GM10266 (cell line): ENCODE measurements around the gene LAMA5.

ENCODE experiments used
- DNase-seq: peaks from one replicate; pipeline ENCODE4 v3.0.0; 2012; ENCODE audit errors: extremely low spot score
- TF ChIP-seq, protein P1 (sequence below): IDR thresholded peaks from 2 replicates; pipeline ENCODE4 v1.5.1; 2012; ENCODE audit warnings: mild to moderate bottlenecking, low read depth; ENCODE audit not compliant: control insufficient read depth, insufficient read depth; ENCODE audit errors: missing control alignments

LAMA5 gene

DNA sequence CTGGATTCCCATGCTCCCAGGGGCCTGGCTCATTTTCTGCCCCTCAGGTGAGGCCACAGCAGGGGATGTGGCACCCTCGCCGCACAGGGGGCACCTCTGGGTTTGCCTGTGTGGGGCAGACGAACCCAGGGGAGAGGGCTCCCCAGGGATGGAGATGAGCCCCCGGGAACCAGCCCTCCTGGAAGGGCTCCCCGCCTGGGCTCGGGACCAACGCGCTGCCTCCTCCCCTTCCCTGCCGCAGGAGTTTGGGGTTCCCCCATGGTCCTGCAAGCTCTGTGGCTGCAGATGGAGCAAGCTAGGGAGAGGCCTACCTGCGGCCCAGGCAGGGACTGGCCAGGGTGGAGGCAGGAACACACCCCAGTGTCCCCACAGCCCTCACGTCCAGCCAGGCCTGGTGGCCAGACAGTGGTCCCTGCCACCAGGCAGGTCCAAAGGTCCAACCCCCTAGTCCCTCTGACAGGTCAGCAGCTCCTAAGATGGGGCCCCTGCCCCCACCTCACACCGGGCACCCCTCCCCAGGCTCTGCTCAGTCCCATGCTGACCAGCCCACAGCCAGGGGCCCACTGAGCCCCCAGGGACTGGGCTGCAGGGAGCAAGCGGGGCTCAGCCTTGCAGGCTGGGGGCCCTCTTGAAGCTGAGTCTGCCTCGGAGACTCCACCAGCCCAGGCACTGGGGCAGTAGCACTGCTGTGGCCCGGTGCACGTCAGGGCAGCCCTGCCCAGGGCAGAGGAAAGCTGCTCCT is 13.7 kb downstream of the LAMA5 start:
- TF ChIP-seq, protein P1, sequence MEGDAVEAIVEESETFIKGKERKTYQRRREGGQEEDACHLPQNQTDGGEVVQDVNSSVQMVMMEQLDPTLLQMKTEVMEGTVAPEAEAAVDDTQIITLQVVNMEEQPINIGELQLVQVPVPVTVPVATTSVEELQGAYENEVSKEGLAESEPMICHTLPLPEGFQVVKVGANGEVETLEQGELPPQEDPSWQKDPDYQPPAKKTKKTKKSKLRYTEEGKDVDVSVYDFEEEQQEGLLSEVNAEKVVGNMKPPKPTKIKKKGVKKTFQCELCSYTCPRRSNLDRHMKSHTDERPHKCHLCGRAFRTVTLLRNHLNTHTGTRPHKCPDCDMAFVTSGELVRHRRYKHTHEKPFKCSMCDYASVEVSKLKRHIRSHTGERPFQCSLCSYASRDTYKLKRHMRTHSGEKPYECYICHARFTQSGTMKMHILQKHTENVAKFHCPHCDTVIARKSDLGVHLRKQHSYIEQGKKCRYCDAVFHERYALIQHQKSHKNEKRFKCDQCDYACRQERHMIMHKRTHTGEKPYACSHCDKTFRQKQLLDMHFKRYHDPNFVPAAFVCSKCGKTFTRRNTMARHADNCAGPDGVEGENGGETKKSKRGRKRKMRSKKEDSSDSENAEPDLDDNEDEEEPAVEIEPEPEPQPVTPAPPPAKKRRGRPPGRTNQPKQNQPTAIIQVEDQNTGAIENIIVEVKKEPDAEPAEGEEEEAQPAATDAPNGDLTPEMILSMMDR = no peak

DNA sequence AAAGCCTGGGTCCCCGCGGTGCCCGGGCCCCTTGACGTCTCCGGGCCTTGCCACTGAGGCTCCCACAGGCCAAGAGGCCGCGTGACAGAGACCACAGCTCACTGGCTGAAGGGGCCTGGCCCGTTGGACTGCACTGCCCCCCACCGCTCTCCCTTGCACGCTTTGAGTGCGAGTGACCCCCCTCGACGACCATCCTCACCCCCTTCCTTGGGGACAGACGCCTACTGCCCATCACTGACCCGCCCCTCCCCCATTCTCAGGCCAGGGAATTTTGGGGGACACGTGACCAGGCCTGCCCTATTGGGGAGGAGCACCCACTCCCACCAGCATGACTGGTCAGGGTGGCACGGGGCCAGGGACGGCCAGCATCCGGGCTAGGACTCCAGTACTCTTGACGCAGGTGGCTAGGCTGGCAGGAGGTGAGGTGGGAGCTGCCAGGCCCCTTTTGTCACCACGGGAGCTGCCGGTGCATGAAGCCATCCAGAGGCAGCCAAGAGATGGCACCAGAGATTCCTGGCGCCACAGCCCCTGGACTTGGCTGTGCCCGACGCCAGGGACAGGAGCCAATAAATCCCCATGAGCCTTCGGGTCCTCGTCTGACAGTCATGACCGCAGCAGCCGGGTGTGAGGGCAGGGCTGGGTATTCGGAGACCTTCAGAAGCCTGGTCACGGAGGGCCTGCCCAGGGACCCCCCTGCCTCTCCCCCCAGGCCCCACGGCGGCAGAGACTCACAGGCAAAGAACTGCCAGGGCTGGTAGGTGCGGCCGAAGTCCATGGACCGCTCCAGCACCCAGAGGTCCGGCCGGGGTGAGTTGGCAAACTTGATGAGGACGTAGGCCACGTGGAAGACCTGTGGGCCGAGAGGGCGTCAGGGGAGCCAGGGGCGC is 14.5 kb downstream of the LAMA5 start:
- DNase-seq = no peak
- TF ChIP-seq, protein P1 = no peak

More for the DNA sequence above, 13.7 kb downstream of the LAMA5 start:
- no peak for DNase-seq

DNA sequence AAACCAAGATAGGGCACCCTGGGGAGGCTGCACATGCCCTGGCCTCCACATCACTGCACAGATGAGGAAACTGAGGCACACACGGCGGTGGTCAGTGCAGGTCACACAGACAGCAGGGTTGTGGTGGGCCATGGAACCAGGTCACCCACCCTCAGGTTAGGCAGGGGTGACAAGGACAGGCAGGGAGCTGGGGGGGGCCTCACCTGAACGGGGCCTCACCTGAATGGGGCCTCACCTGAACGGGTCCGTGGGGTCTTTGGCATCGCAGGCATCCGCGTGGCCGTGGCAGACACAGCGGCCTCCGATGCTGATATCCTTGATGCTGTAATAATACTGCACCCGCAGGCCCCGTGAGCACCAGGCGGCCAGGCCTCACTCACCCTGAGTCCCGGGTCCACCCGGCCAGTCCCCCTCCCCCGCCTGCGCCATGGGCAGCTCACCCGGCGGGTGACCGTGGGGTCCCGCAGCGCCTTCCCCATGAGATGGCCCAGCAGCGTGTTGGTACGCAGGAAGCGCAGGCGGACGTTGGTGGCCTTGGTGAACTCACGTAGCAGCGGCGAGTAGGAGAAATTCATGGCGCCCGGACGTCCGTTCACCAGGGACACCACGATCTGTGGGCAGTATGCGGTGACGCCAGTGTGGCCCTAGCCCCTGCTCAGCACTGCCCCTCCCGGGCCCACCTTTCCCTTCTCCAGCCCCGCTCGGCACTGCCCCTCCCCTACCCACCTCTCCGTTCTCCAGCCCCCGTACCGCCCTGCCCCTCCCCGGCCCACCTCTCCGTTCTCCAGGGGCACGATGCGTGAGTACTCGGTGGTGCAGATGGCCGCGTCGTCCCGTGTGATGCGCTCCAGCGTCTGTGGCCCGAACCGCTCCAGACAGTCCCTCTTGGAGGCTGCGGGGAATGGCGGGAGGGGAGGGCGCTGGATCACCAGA is 15.4 kb downstream of the LAMA5 start:
- TF ChIP-seq, protein P1 = no peak
- DNase-seq = no peak

DNA sequence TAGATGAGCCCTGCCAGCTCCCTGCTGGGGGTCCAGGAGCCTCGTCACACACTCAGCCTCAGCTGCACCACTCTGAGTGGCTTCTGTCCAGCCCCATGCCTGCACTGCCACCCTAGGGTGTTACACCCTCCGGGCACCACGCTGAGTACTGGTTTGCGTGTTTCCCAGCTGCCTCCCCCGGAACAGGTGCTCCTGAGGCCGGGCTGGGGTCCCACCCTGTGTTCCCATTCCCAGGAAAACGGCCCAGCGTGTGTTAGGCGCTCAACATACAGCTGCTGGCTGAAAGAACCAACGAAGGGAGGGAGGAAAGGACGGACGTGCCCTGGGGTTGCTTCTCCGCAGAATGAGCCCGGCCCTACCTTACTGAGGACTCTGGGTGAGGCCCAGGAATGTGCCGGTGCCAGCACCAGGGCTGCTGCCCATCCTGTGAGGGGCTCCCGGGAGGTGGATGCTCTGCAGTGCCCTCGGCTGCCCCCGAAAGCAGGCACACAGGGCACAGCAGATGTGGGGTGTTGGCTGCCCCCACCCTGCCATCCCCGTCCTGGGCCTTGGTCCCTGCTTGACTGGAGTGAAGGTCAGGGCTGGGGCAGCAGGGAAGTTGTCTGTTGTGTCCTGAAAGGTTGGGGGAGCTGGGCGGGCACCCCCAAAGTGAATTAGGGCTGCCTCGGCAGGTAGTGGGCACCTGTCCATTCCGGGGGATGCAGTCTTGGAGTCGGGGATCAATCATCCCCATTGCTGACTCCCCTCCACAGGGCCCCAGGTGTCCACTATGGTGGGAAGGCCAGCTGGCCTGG is 16.3 kb downstream of the LAMA5 start:
- TF ChIP-seq, protein P1 = no peak
- no peak for DNase-seq

DNA sequence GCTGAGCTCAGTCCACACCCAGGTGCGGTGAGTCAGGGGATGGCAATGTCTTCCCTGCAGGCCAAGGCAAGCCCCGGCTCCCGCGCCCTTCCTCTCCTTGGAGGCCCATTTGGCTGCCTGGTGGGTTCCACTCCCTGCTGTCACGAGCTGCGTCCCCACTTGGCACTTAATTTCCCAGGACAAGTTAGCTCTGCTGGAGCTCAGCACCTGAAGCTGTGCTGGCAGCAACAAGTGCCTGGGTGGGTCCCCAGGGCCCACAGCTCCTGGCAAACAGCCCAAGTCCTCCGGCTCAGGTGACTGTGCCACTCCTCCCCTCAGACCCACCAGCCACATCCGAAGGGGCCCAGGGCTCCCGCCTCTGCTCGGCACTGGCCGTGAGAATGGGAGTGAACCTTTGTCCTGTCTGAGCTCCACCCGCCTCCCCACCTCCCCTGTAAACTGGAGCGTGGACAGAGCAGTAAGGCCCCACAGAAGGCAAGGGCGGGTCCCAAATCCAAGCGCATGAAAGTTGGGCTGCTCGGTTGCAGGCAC is 16.9 kb downstream of the LAMA5 start:
- DNase-seq = no peak
- TF ChIP-seq, protein P1 = no peak

DNA sequence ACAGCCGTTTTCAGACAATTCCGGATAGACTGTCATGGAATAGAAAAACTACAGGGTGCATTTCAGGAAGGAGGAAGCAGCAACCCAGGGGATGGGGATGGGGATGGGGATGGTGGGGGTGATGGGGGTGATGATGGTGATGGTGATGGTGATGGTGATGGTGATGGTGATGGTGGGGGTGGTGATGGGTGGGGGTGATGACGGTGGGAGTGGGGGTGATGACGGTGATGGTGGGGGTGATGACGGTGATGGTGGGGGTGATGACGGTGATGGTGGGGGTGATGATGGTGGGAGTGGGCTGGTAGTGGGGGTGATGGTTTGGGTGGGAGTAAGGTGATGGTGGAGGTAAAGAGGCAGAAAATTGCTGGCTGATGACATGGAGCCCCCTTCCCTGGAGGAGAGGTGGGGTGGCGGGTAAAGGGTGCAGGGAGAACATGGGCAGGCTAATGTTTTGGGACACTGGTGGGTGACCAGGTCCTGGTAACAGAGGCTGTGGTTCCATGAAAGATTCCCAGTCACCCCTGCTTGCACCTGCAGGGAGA is 17.5 kb downstream of the LAMA5 start:
- TF ChIP-seq, protein P1 = no peak

More for the DNA sequence above, 17.5 kb downstream of the LAMA5 start:
- no peak for DNase-seq
